ENCODE results near the gene RNF186. TPM values are rescaled to one million over a fixed set of nuclear protein-coding genes. Genes with fewer than 3 reads are reported as not detected.

The RNF186 gene
- total and polyA plus RNA-seq, 4 donors, result 0.17 to 0.38 (median 0.28) TPM

- WGBS, result 94% methylated on average over 6 of the region's 6 CpGs
- DNase-seq (ENCODE audit: low spot score), result no peak
- Histone ChIP-seq H3K4me1 (ENCODE audit: control insufficient read depth in 4 of 4, insufficient read depth in 4 of 4, low read length in 3 of 4) (no peaks in the 10 kb centered on the region), H3K4me3 (ENCODE audit: low read depth in 1 of 3, low read length in 3 of 3) (no peak overlapping the region), H3K27ac (ENCODE audit: low read depth in 1 of 2, low read length in 2 of 2) (no peak overlapping the region), H3K36me3 (ENCODE audit: control insufficient read depth in 4 of 4, insufficient read depth in 3 of 4, low read depth in 1 of 4, low read length in 3 of 4) (peaks cover 1 to 31% (median 17%) of the 10 kb centered on the region in 4 donors), H3K9me3 (ENCODE audit: control insufficient read depth in 4 of 4, low read length in 3 of 4) (no peaks in the 10 kb centered on the region), H3K9ac (ENCODE audit: low read depth in 1 of 2, low read length in 2 of 2) (no peak overlapping the region), H3K27me3 (ENCODE audit: control insufficient read depth in 4 of 4, insufficient read depth in 4 of 4, low read length in 3 of 4) (no peaks in the 10 kb centered on the region)
- no peak for TF ChIP-seq FOXA1 (IDR thresholded peaks at IDR 0.05)
- no peak for TF ChIP-seq MAX (IDR thresholded peaks at IDR 0.05)
- no peak for TF ChIP-seq GABPA (IDR thresholded peaks at IDR 0.05 in 1 of 2, conservative IDR thresholded peaks at IDR 0.05 in 1 of 2)
Measured at GRCh38 chr1:19775317-19775716, 39.8 kb downstream of the RNF186 start.

GRCh38 chr1:19774180-19774785 is 40.8 kb downstream of the RNF186 start:
- Histone ChIP-seq H3K9me3 (ENCODE audit: control insufficient read depth in 4 of 4, low read length in 3 of 4) (no peaks in the 10 kb centered on the region), H3K36me3 (ENCODE audit: control insufficient read depth in 4 of 4, insufficient read depth in 3 of 4, low read depth in 1 of 4, low read length in 3 of 4) (peaks cover 0 to 27% (median 18%) of the 10 kb centered on the region in 4 donors), H3K4me1 (ENCODE audit: control insufficient read depth in 4 of 4, insufficient read depth in 4 of 4, low read length in 3 of 4) (no peaks in the 10 kb centered on the region), H3K27ac (ENCODE audit: low read depth in 1 of 2, low read length in 2 of 2) (no peak overlapping the region), H3K27me3 (ENCODE audit: control insufficient read depth in 4 of 4, insufficient read depth in 4 of 4, low read length in 3 of 4) (no peaks in the 10 kb centered on the region), H3K9ac (ENCODE audit: low read depth in 1 of 2, low read length in 2 of 2) (no peak overlapping the region), H3K4me3 (ENCODE audit: low read depth in 1 of 3, low read length in 3 of 3) (no peak overlapping the region)
- 85% methylated on average over 6 of the region's 6 CpGs for WGBS
- no peak for DNase-seq (ENCODE audit: low spot score)
- TF ChIP-seq NR2F2 (IDR thresholded peaks at IDR 0.05) (no peak), EGR1 (IDR thresholded peaks at IDR 0.05; ENCODE audit: low read depth in 2 of 2) (no peak), RAD21 (IDR thresholded peaks at IDR 0.05) (no peak), JUND (IDR thresholded peaks at IDR 0.05) (no peak), RXRA (IDR thresholded peaks at IDR 0.05) (no peak)

GRCh38 chr1:19773485-19773884 is 41.6 kb downstream of the RNF186 start:
- H3K36me3 ChIP-seq (ENCODE audit: control insufficient read depth in 4 of 4, insufficient read depth in 3 of 4, low read depth in 1 of 4, low read length in 3 of 4), result peaks cover 0 to 21% (median 13%) of the 10 kb centered on the region in 4 donors
- TF ChIP-seq TAF1 (conservative IDR thresholded peaks at IDR 0.05) (no peak), FOXA1 (IDR thresholded peaks at IDR 0.05) (no peak), ZBTB33 (IDR thresholded peaks at IDR 0.05) (no peak), RXRA (IDR thresholded peaks at IDR 0.05) (no peak), SP1 (IDR thresholded peaks at IDR 0.05) (no peak), YY1 (IDR thresholded peaks at IDR 0.05) (no peak), MAX (IDR thresholded peaks at IDR 0.05) (no peak), ATF3 (IDR thresholded peaks at IDR 0.05) (no peak), JUND (IDR thresholded peaks at IDR 0.05) (no peak), HNF4G (IDR thresholded peaks at IDR 0.05) (no peak), CTCF (IDR thresholded peaks at IDR 0.05; ENCODE audit: low read depth, low read length, missing input control) (no peak), REST (IDR thresholded peaks at IDR 0.05) (no peak), FOXA2 (IDR thresholded peaks at IDR 0.05) (no peak), EGR1 (IDR thresholded peaks at IDR 0.05; ENCODE audit: low read depth in 2 of 2) (no peak), NR2F2 (IDR thresholded peaks at IDR 0.05) (no peak), HNF4A (conservative IDR thresholded peaks at IDR 0.05) (no peak), GABPA (IDR thresholded peaks at IDR 0.05 in 1 of 2, conservative IDR thresholded peaks at IDR 0.05 in 1 of 2) (no peak)
- WGBS, result 94% methylated on average over 4 of the region's 4 CpGs
- H3K9me3 ChIP-seq (ENCODE audit: control insufficient read depth in 4 of 4, low read length in 3 of 4), result no peaks in the 10 kb centered on the region
- H3K27ac ChIP-seq (ENCODE audit: low read depth in 1 of 2, low read length in 2 of 2), result no peak overlapping the region
- H3K4me1 ChIP-seq (ENCODE audit: control insufficient read depth in 4 of 4, insufficient read depth in 4 of 4, low read length in 3 of 4), result no peaks in the 10 kb centered on the region
- H3K4me3 ChIP-seq (ENCODE audit: low read depth in 1 of 3, low read length in 3 of 3), result no peak overlapping the region
- DNase-seq (ENCODE audit: low spot score), result no peak
- no peaks in the 10 kb centered on the region for H3K27me3 ChIP-seq (ENCODE audit: control insufficient read depth in 4 of 4, insufficient read depth in 4 of 4, low read length in 3 of 4)
- H3K9ac ChIP-seq (ENCODE audit: low read depth in 1 of 2, low read length in 2 of 2), result no peak overlapping the region
